IMR-90 (cell line): Measurements from ENCODE around the gene ELOVL2. TPM values are rescaled to one million over a fixed set of nuclear protein-coding genes. Genes with fewer than 3 reads are reported as not detected.
"Not testable (repeated sequence)": the region's sequence is repeated elsewhere in the genome, so short reads cannot be mapped to it uniquely, and the experiment has no call there.

Experiments used
- ATAC-seq: fragments of 200-7000 bp; cut with Tn5 transposase; 2 replicates; pipeline ENCODE4 v1.9.1; 2020; ENCODE audit warnings: low read depth, mild to moderate bottlenecking, moderate library complexity
- BruUV-seq: library from RNA; stranded (reverse); fragments of 400-500 nt; replicated peaks from 2 replicates; lab custom pipeline; 2021; lab: Mats Ljungman, UMichigan
- CTCF ChIA-PET: fragments of 300-600 bp; formaldehyde crosslinking; extraction: SDS; loops from one replicate; lab custom pipeline; 2021; ENCODE audit warnings: antibody characterized with exemption; lab: Yijun Ruan, JAX
- POLR2A ChIA-PET: fragments of 300-600 bp; sonication (Branson Sonifier 250); formaldehyde crosslinking; loops from one replicate; lab custom pipeline; 2022; ENCODE audit warnings: antibody characterized with exemption; ENCODE audit not compliant: unreplicated experiment; lab: Charles Lee
- DNase-seq: peaks from one replicate; pipeline ENCODE4 v3.0.0; 2013
- H2AFZ ChIP-seq: replicated peaks from 2 replicates; pipeline ENCODE3; 2013; ENCODE audit warnings: low read length, mild to moderate bottlenecking; ENCODE audit not compliant: poor library complexity
- H2AK5ac ChIP-seq: 2 replicates; pipeline ENCODE4 v1.6.1; 2013; ENCODE audit warnings: low read depth, low read length, inconsistent platforms
- H2AK9ac ChIP-seq: replicated peaks from 2 replicates; pipeline ENCODE3; 2013; ENCODE audit warnings: mild to moderate bottlenecking, low read depth, low read length, moderate library complexity; ENCODE audit not compliant: poor library complexity
- H2BK120ac ChIP-seq: 2 replicates; pipeline ENCODE4 v1.6.1; 2013; ENCODE audit warnings: low read depth, low read length, inconsistent platforms
- H2BK15ac ChIP-seq: 3 replicates; pipeline ENCODE4 v1.6.1; 2013; ENCODE audit warnings: low read depth, low read length, inconsistent platforms
- H2BK20ac ChIP-seq: 2 replicates; pipeline ENCODE4 v1.6.1; 2013; ENCODE audit warnings: low read depth, mild to moderate bottlenecking, inconsistent platforms, low read length, moderate library complexity
- H2BK5ac ChIP-seq: 2 replicates; pipeline ENCODE4 v1.6.1; 2013; ENCODE audit warnings: mild to moderate bottlenecking, low read depth, low read length, inconsistent platforms; ENCODE audit not compliant: poor library complexity, severe bottlenecking
- H3K14ac ChIP-seq: replicated peaks from 2 replicates; pipeline ENCODE4 v1.6.1; 2013; ENCODE audit warnings: low read depth, low read length, inconsistent platforms
- H3K18ac ChIP-seq: 2 replicates; pipeline ENCODE4 v1.6.1; 2013; ENCODE audit warnings: low read depth, low read length, control low read depth
- H3K23ac ChIP-seq: 2 replicates; pipeline ENCODE4 v1.6.1; 2013; ENCODE audit warnings: low read depth, low read length, inconsistent platforms
- H3K27ac ChIP-seq: 2 replicates; pipeline ENCODE4 v1.5.1; 2013; ENCODE audit warnings: mild to moderate bottlenecking, control low read depth, low read length; ENCODE audit not compliant: insufficient read depth
- H3K27me3 ChIP-seq: 2 replicates; pipeline ENCODE4 v1.6.1; 2013; ENCODE audit warnings: low read length; ENCODE audit not compliant: control insufficient read depth, insufficient read depth
- H3K36me3 ChIP-seq: 2 replicates; pipeline ENCODE4 v1.6.1; 2013; ENCODE audit warnings: low read length, mixed read lengths; ENCODE audit not compliant: control insufficient read depth, insufficient read depth
- H3K4ac ChIP-seq: 2 replicates; pipeline ENCODE4 v1.6.1; 2013; ENCODE audit warnings: low read depth, low read length, inconsistent platforms
- H3K4me1 ChIP-seq: 2 replicates; pipeline ENCODE4 v1.6.1; 2013; ENCODE audit warnings: low read length, mixed read lengths; ENCODE audit not compliant: control insufficient read depth, insufficient read depth
- H3K4me2 ChIP-seq: 2 replicates; pipeline ENCODE4 v1.6.1; 2013; ENCODE audit warnings: low read depth, mild to moderate bottlenecking, control low read depth, low read length, moderate library complexity
- H3K4me3 ChIP-seq: 2 replicates; pipeline ENCODE4 v1.5.1; 2013; ENCODE audit warnings: low read depth, mild to moderate bottlenecking, control low read depth, low read length, moderate library complexity; ENCODE audit not compliant: insufficient read depth
- H3K56ac ChIP-seq: 2 replicates; pipeline ENCODE4 v1.6.1; 2013; ENCODE audit warnings: low read length, inconsistent platforms; ENCODE audit not compliant: insufficient read depth; ENCODE audit errors: extremely low read depth
- H3K79me1 ChIP-seq, 2 experiments: 2 replicates each; pipeline ENCODE4 v1.6.1; 2013; ENCODE audit warnings: low read length in 2 of 2, inconsistent platforms in 1 of 2, low read depth in 1 of 2
- H3K9ac ChIP-seq: 2 replicates; pipeline ENCODE4 v1.6.1; 2013; ENCODE audit warnings: low read depth, low read length, control low read depth
- H3K9me1 ChIP-seq: 2 replicates; pipeline ENCODE4 v1.6.1; 2013; ENCODE audit warnings: low read length, inconsistent platforms; ENCODE audit not compliant: insufficient read depth
- H3K9me3 ChIP-seq: 2 replicates; pipeline ENCODE4 v1.6.1; 2013; ENCODE audit warnings: low read length; ENCODE audit not compliant: control insufficient read depth, insufficient read depth
- H4K20me1 ChIP-seq: 2 replicates; pipeline ENCODE4 v1.6.1; 2013; ENCODE audit warnings: low read length, inconsistent platforms; ENCODE audit not compliant: insufficient read depth
- H4K5ac ChIP-seq: 2 replicates; pipeline ENCODE4 v1.6.1; 2013; ENCODE audit warnings: mild to moderate bottlenecking, low read depth, low read length, control low read depth
- H4K8ac ChIP-seq, 2 experiments: 2 replicates each; pipeline ENCODE4 v1.6.1; 2013; ENCODE audit warnings: low read depth in 2 of 2, low read length in 2 of 2, control low read depth in 1 of 2, inconsistent platforms in 1 of 2
- H4K91ac ChIP-seq: 2 replicates; pipeline ENCODE4 v1.6.1; 2013; ENCODE audit warnings: low read depth, low read length, inconsistent platforms; ENCODE audit not compliant: insufficient read depth
- CHD1 ChIP-seq: IDR thresholded peaks from 2 replicates; pipeline ENCODE4 v1.6.1; 2012; ENCODE audit warnings: low read depth, low read length, improper control_type of control experiment
- MAZ ChIP-seq: IDR thresholded peaks from 2 replicates; pipeline ENCODE4 v1.6.1; 2012; ENCODE audit warnings: low read depth, mild to moderate bottlenecking, low read length, improper control_type of control experiment, moderate library complexity, borderline replicate concordance
- WGBS, 2 experiments: methylation state at CpG; one replicate each; pipeline versions ENCODE4 v1.1.5 to v1.1.7; 2013; ENCODE audit warnings: missing lambda C conversion rate in 2 of 2; ENCODE audit not compliant: insufficient read length in 1 of 2; ENCODE audit errors: extremely low coverage in 2 of 2; 5-methylcytosine and 5-hydroxymethylcytosine counted together
- dilution Hi-C: fragments of 300-500 bp; cut with HindIII; formaldehyde crosslinking; loops from one replicate; pipeline ENCODE4 v1.14.3; 2018; ENCODE audit warnings: low sequenced_read_pairs; ENCODE audit not compliant: unreplicated experiment
- in situ Hi-C: fragments of 300-500 bp; cut with MboI; formaldehyde crosslinking; loops from 3 replicates; pipeline ENCODE4 v1.14.3; 2019; ENCODE audit warnings: low sequenced_read_pairs, inconsistent platforms, mixed read lengths
- intact Hi-C: fragments of 100-400 bp; cut with micrococcal nuclease; formaldehyde crosslinking; loops from 2 replicates; pipeline ENCODE4 v1.10.0; 2022
- polyA plus RNA-seq, 3 experiments: library from polyadenylated mRNA; depleted of rRNA; stranded (reverse); fragments of >200 nt; gene quantifications; 2 replicates each; pipeline ENCODE4 v1.2.3, GENCODE V29; 2012; ENCODE audit warnings: low replicate concordance in 1 of 3
- total RNA-seq: library from RNA; depleted of rRNA; stranded (reverse); fragments of >200 nt; gene quantifications from 2 replicates; pipeline ENCODE4 v1.2.3, GENCODE V29; 2012

Gene ELOVL2
- total and polyA plus RNA-seq, 2 of the 4 experiments (the other 2 are of a cell fraction) = 6.3 to 7.9 TPM

DNA sequence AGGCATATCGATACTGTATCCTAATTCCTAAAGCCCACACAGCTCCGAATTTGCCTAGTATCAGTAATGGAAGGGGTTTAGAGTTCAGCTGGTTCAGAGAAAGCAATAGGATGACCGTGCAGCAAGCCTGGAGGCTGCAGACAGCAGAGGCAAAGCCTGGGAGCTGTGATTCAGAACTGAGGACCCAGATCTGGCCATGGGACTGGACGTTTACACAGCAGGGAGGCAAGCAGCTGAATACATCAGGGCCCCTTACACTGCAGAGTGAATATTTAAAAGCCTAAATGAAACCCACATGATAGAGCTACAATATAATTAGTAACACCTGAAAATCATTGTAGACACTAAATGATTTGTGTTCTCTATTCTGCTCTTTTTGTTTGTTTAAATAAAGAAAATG is 38.0 kb downstream of the ELOVL2 start:
- no CpG with 5 or more reads among the region's 4 CpGs for WGBS, 2 experiments
- Histone ChIP-seq H3K14ac (no peak overlapping the region; the same call in 1 of the 2 replicates), H4K91ac (no peak overlapping the region), H2AK5ac (peak overlapping the region; percentile 31; the same call in 1 of the 2 replicates), H3K79me1 (no peaks in the 10 kb centered on the region), H3K36me3 (no peaks in the 10 kb centered on the region), H3K18ac (0 out of 2 replicates have a peak overlapping the region, but pooled peaks have one; percentile 1), H3K27me3 (no peaks in the 10 kb centered on the region), H3K56ac (no peak overlapping the region), H2BK15ac (peak overlapping the region; percentile 55; the same call in 1 of the 3 replicates), H2AK9ac (no peak overlapping the region), H4K5ac (no peak overlapping the region), H3K9me1 (peaks cover 13% of the 10 kb centered on the region), H2BK5ac (no peak overlapping the region), H2AFZ (no peak overlapping the region), H4K8ac (no peak overlapping the region), H2BK120ac (peak overlapping the region; percentile 65), H3K4me2 (no peak overlapping the region), H3K4me1 (peaks cover 21% of the 10 kb centered on the region), H3K9ac (no peak overlapping the region), H4K20me1 (no peaks in the 10 kb centered on the region), H3K9me3 (no peaks in the 10 kb centered on the region), H2BK20ac (no peak overlapping the region), H3K4me3 (no peak overlapping the region), H3K23ac (no peak overlapping the region), H3K27ac (peak overlapping the region; percentile 12; the same call in 1 of the 2 replicates), H3K4ac (peak overlapping the region; percentile 8; the same call in 1 of the 2 replicates)
- TF ChIP-seq CHD1 = no peak
- TF ChIP-seq MAZ = no peak
- intact Hi-C loops = loop anchor here (5.0 kb wide), 1 partner anchor 36 kb away; the partner anchor contains the start of gene ELOVL2
- ATAC-seq (peak; percentile 46), DNase-seq (peak; percentile 66)
- no TSS peak for BruUV-seq
- ChIA-PET POLR2A (no interaction called here), CTCF (interaction anchor here (1.1 to 1.3 kb wide), 2 partner anchors 28 to 50 kb away, joined by 3 read pairs; no protein-coding TSS in a partner anchor)
- in situ Hi-C loops = no loop called here
- dilution Hi-C loops = no loop called here

DNA sequence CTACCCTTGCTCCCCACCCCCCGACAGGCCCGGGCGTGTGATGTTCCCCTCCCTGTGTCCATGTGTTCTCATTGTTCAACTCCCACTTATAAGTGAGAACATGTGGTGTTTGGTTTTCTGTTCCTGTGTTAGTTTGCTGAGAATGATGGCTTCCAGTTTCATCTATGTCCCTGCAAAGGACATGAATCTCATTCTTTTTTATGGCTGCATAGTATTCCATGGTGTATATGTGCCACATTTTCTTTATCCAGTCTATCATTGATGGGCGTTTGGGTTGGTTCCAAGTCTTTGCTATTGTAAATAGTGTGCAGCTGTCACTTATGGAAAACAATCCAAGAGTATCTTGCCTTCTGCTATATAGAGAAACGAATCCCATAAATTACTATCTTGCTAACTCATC is 40.8 kb downstream of the ELOVL2 start:
- DNase-seq, H3K18ac ChIP-seq, H4K20me1 ChIP-seq, H3K9ac ChIP-seq, H3K4ac ChIP-seq, H3K14ac ChIP-seq, H3K4me3 ChIP-seq, BruUV-seq, H3K27ac ChIP-seq, H2BK15ac ChIP-seq, H2BK5ac ChIP-seq, H2AFZ ChIP-seq, H4K8ac ChIP-seq, H3K4me2 ChIP-seq, in situ Hi-C loops, H3K79me1 ChIP-seq, H3K9me3 ChIP-seq, dilution Hi-C loops, H3K36me3 ChIP-seq, H3K9me1 ChIP-seq, H3K27me3 ChIP-seq, ATAC-seq, H4K91ac ChIP-seq, H2AK5ac ChIP-seq, H4K5ac ChIP-seq, H3K56ac ChIP-seq, H2BK20ac ChIP-seq, H3K23ac ChIP-seq, H2AK9ac ChIP-seq, H2BK120ac ChIP-seq, POLR2A ChIA-PET: not testable (repeated sequence)
- CTCF ChIA-PET = interaction anchor here (1.4 kb wide), 1 partner anchor 66 kb away, joined by 4 read pairs; no protein-coding TSS in a partner anchor
- intact Hi-C loops = loop anchor here (5.0 kb wide), 1 partner anchor 41 kb away; no protein-coding TSS in a partner anchor
- H3K4me1 ChIP-seq = peaks cover 12% of the 10 kb centered on the region
- no CpG with 5 or more reads among the region's 5 CpGs for WGBS, 2 experiments
